Activated naive CD4-positive, alpha-beta T cell (primary cell): ENCODE results near the gene ZNF823.

Experiments used
- DNase-seq, 4 experiments: peaks; one replicate each; lab custom pipeline; 2025; lab: John Stamatoyannopoulos, UW

ZNF823 gene

GRCh38 chr19:11737964-11738745, 591 bp downstream of the ZNF823 start:
- DNase-seq, result peak in 1 of 4 experiments; percentile 3

- no peak for DNase-seq
Observed at GRCh38 chr19:11736696-11737095, 2.0 kb downstream of the ZNF823 start.

- DNase-seq, result no peak
Observed at GRCh38 chr19:11735375-11735774, 3.4 kb downstream of the ZNF823 start.

GRCh38 chr19:11729586-11729985, 9.2 kb downstream of the ZNF823 start:
- DNase-seq, result no peak

- no peak for DNase-seq
Observed at GRCh38 chr19:11722414-11722813, 16.3 kb downstream of the ZNF823 start.

GRCh38 chr19:11721681-11722080, 17.1 kb downstream of the ZNF823 start:
- DNase-seq, result no peak

GRCh38 chr19:11710313-11710712, 28.4 kb downstream of the ZNF823 start:
- no peak for DNase-seq

GRCh38 chr19:11708457-11708856, 30.3 kb downstream of the ZNF823 start:
- no peak for DNase-seq

GRCh38 chr19:11705474-11705873, 33.3 kb downstream of the ZNF823 start:
- DNase-seq, result no peak

- DNase-seq, result no peak
Observed at GRCh38 chr19:11704626-11705025, 34.1 kb downstream of the ZNF823 start.

- DNase-seq, result no peak
Observed at GRCh38 chr19:11699931-11700794, 38.6 kb downstream of the ZNF823 start.

- no peak for DNase-seq
Observed at GRCh38 chr19:11698231-11698630, 40.5 kb downstream of the ZNF823 start.

GRCh38 chr19:11697284-11697855, 41.4 kb downstream of the ZNF823 start:
- no peak for DNase-seq

- peak; percentile 41 to 70 (median 62) for DNase-seq
Observed at GRCh38 chr19:11694533-11695439, 44.0 kb downstream of the ZNF823 start.

GRCh38 chr19:11693505-11694499, 44.9 kb downstream of the ZNF823 start:
- no peak for DNase-seq

GRCh38 chr19:11692127-11692790, 46.5 kb downstream of the ZNF823 start:
- no peak for DNase-seq

GRCh38 chr19:11685676-11686650, 52.8 kb downstream of the ZNF823 start:
- DNase-seq, result no peak

GRCh38 chr19:11684987-11685675, 53.6 kb downstream of the ZNF823 start:
- no peak for DNase-seq
